HepG2 (cell line): ENCODE results near the gene AJM1. TPM values are rescaled to one million over a fixed set of nuclear protein-coding genes. Genes with fewer than 3 reads are reported as not detected.

ENCODE experiments used
- BCL3 ChIP-seq: sonication (generic); formaldehyde crosslinking; IDR thresholded peaks from 2 replicates; pipeline ENCODE4 v1.5.1; 2020; ENCODE audit warnings: mild to moderate bottlenecking, missing genetic modification reagents, moderate library complexity
- CSRNP2 ChIP-seq: sonication (generic); formaldehyde crosslinking; conservative IDR thresholded peaks from 2 replicates; pipeline ENCODE4 v1.8.0; 2022; ENCODE audit warnings: low read depth, missing genetic modification reagents
- ESRRA ChIP-seq: sonication (generic); formaldehyde crosslinking; IDR thresholded peaks from 2 replicates; pipeline ENCODE4 v1.5.1; 2020; ENCODE audit warnings: mild to moderate bottlenecking, low read depth, missing genetic modification reagents
- HIVEP1 ChIP-seq: sonication (generic); formaldehyde crosslinking; IDR thresholded peaks from 2 replicates; pipeline ENCODE4 v1.4.0; 2020; ENCODE audit warnings: mild to moderate bottlenecking, missing genetic modification reagents
- HOXA3 ChIP-seq: sonication (generic); formaldehyde crosslinking; IDR thresholded peaks from 2 replicates; pipeline ENCODE4 v1.5.0; 2020; ENCODE audit warnings: missing genetic modification reagents
- NKX3-1 ChIP-seq: sonication (generic); formaldehyde crosslinking; IDR thresholded peaks from 2 replicates; pipeline ENCODE4 v1.5.0; 2020; ENCODE audit warnings: missing genetic modification reagents
- NR2F1 ChIP-seq, 2 experiments: fragments of 450-650 bp in 1 of 2; formaldehyde crosslinking in 1 of 2; IDR thresholded peaks; 2 replicates each; pipeline versions ENCODE4 v1.5.0 to v1.6.1; 2016 to 2020; ENCODE audit warnings: mild to moderate bottlenecking in 1 of 2, missing compliant biosample characterization in 1 of 2, missing genetic modification reagents in 1 of 2, moderate library complexity in 1 of 2
- PLSCR1 ChIP-seq: sonication (generic); formaldehyde crosslinking; IDR thresholded peaks from 2 replicates; pipeline ENCODE4 v1.5.0; 2020; ENCODE audit warnings: missing genetic modification reagents, mild to moderate bottlenecking, borderline replicate concordance
- RAD21 ChIP-seq: fragments of 450-650 bp; formaldehyde crosslinking; IDR thresholded peaks from 2 replicates; pipeline ENCODE4 v1.5.0; 2020; ENCODE audit warnings: mild to moderate bottlenecking
- SNRNP70 ChIP-seq: fragments of 200-400 bp; formaldehyde crosslinking; IDR thresholded peaks from 2 replicates; pipeline ENCODE4 v1.6.1; 2017; ENCODE audit warnings: mild to moderate bottlenecking, low read depth, low read length, moderate library complexity
- TAF15 ChIP-seq: fragments of 200-400 bp; formaldehyde crosslinking; IDR thresholded peaks from one replicate; pipeline ENCODE4 v1.6.1; 2018; ENCODE audit warnings: mild to moderate bottlenecking, low read depth, low read length; ENCODE audit not compliant: poor library complexity, severe bottlenecking
- USF2 ChIP-seq, 2 experiments: sonication (generic) in 1 of 2; formaldehyde crosslinking in 1 of 2; IDR thresholded peaks; 2 replicates each; pipeline versions ENCODE4 v1.5.1 to v1.6.1; 2011 to 2020; ENCODE audit warnings: borderline replicate concordance in 1 of 2, low read depth in 1 of 2, low read length in 1 of 2, mild to moderate bottlenecking in 1 of 2, missing genetic modification reagents in 1 of 2, moderate library complexity in 1 of 2
- ZBTB2 ChIP-seq: sonication (generic); formaldehyde crosslinking; IDR thresholded peaks from 2 replicates; pipeline ENCODE4 v1.8.0; 2022; ENCODE audit warnings: low read depth, missing genetic modification reagents
- ZFY ChIP-seq: sonication (generic); formaldehyde crosslinking; IDR thresholded peaks from 2 replicates; pipeline ENCODE4 v1.4.0; 2020; ENCODE audit warnings: missing genetic modification reagents
- ZNF562 ChIP-seq: sonication (generic); formaldehyde crosslinking; IDR thresholded peaks from 2 replicates; pipeline ENCODE4 v1.8.0; 2022; ENCODE audit warnings: missing genetic modification reagents, borderline replicate concordance
- ZNF652 ChIP-seq: IDR thresholded peaks from 2 replicates; pipeline ENCODE4 v1.6.1; 2016; ENCODE audit warnings: low read depth, borderline replicate concordance
- ZNF781 ChIP-seq: sonication (generic); formaldehyde crosslinking; IDR thresholded peaks from 2 replicates; pipeline ENCODE4 v1.5.1; 2020; ENCODE audit warnings: borderline replicate concordance, mild to moderate bottlenecking, missing genetic modification reagents; ENCODE audit errors: not compliant biosample characterization
- polyA plus RNA-seq, 8 experiments: library from polyadenylated mRNA; depleted of rRNA in 3 of 8; stranded (reverse) in 7 of 8; unstranded in 1 of 8; fragments of >200 nt; fragmentation: Illumina TruSeq in 4 of 8; extraction: Trizol in 4 of 8; gene quantifications; 2 replicates each; pipeline versions ENCODE4 v1.2.1 to v1.2.3, GENCODE V29; 2011 to 2016; ENCODE audit warnings: low read depth in 4 of 8, missing spikeins in 1 of 8, mixed read lengths in 1 of 8; ENCODE audit not compliant: insufficient read depth in 1 of 8
- total RNA-seq, 5 experiments: library from RNA; depleted of rRNA; stranded (reverse); fragments of >200 nt; fragmentation: Illumina TruSeq; extraction: Trizol; gene quantifications; 2 replicates each; pipeline ENCODE4 v1.2.3, GENCODE V29; 2016; ENCODE audit warnings: low read depth in 1 of 5

AJM1 gene
- total and polyA plus RNA-seq, 2 of the 13 experiments (the other 11 are each of a cell fraction or from before 2014, with no cell fraction given) = 1.1 to 1.2 TPM

DNA sequence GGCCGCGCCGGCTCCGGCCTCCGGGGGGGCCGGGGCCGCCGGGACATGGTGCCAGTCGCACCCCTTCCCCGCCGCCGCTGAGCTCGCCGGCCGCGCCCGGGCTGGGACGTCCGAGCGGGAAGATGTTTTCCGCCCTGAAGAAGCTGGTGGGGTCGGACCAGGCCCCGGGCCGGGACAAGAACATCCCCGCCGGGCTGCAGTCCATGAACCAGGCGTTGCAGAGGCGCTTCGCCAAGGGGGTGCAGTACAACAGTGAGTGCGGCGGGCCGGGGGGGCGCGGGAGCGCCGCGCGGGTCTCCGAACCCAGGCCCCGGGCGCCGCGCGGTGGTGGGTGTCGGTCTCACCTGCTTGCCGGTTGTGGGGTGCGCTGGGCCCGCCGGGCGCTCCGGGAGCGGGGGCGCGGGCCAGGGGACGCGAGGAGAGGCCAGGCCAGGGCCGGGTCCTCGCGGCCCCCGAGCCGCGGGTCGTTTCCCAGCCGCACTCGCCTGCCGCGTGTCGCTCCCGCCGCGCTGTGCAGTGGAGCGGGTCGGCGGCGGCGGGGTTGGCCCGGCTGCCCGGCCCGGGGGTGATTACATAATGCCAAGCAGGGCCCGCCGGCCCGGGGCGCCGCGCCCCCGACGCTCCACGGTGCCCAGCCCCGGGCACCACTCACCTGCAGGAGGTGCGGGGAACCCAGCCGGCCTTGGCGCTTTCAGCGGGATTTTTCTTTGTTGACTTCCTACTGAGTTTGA, 34.0 kb upstream of the AJM1 start (continued):
- TF ChIP-seq ZBTB2 = 0 out of 2 replicates have a peak, but pooled peaks have one; percentile 42
- TF ChIP-seq ZFY (CRISPR knock-in tag) = peak; percentile 54; the same call in 1 of the 2 replicates
- no peak for TF ChIP-seq TAF15
- TF ChIP-seq RAD21 (CRISPR knock-in tag) = 0 out of 2 replicates have a peak, but pooled peaks have one; percentile 8
- TF ChIP-seq HIVEP1 (CRISPR knock-in tag) = no peak
- no peak for TF ChIP-seq NKX3-1
- no peak for TF ChIP-seq ZNF781
- TF ChIP-seq ZNF652 = no peak
- no peak for TF ChIP-seq ESRRA (CRISPR knock-in tag)
- TF ChIP-seq SNRNP70 = no peak
- no peak for TF ChIP-seq ZNF562
- TF ChIP-seq PLSCR1 = peak; percentile 26; the same call in 1 of the 2 replicates
- no peak for TF ChIP-seq USF2 (IDR thresholded peaks at IDR 0.05; ENCODE audit: low read depth, low read length)
- no peak for TF ChIP-seq USF2 (CRISPR knock-in tag; IDR thresholded peaks at IDR 0.05; ENCODE audit: borderline replicate concordance)
- no peak for TF ChIP-seq NR2F1 (CRISPR knock-in tag; IDR thresholded peaks at IDR 0.05)
- 0 out of 2 replicates have a peak, but pooled peaks have one; percentile 5 for TF ChIP-seq HOXA3 (CRISPR knock-in tag)
- 0 out of 2 replicates have a peak, but pooled peaks have one; percentile 27 for TF ChIP-seq CSRNP2 (CRISPR knock-in tag)
- 0 out of 2 replicates have a peak, but pooled peaks have one; percentile 48 for TF ChIP-seq BCL3 (CRISPR knock-in tag)
